Measurements from ENCODE around the gene ZNF3.

- TF ChIP-seq CTCF (IDR thresholded peaks at IDR 0.05) (no peak), POLR2A (IDR thresholded peaks at IDR 0.05) (no peak)
Measured at GRCh38 chr7:100126239-100126930, 44.9 kb upstream of the ZNF3 start.

Data from testis (tissue), 2 donors.